Measurements from ENCODE around the gene TSPAN4.
A peak's percentile ranks its signal among the peaks of the same experiment; 100 is the strongest.

The TSPAN4 gene

DNA sequence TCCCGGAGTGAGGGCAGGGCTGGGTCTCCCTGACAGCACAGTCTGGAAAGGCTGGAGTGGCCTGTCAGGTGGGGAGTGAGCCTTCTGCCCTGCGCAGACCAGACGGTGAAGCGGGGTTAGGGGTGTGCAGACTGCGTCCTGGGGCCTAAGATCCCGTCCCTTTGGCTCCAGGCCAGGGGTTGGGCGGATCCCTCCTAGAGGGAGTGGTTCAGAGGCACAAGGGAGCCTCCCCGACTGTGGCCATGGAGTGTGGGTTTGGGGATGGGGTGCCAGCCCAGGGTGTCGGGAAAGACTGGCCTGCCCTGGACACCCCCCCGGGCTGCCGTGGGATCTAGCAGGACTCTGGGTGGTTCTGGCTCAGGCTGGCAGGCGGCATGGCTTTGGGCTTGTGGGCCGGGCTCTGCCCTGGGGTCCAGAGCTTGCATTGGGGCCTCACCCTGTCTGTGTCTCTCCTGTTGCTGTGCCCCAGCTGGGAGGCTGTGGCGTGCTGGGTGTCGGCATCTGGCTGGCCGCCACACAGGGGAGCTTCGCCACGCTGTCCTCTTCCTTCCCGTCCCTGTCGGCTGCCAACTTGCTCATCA lies 19.5 kb downstream of the TSPAN4 start:
- Histone ChIP-seq H3K9me3 (ENCODE audit: insufficient read depth, low read length, severe bottlenecking) (no peaks in the 10 kb centered on the region), H3K27ac (ENCODE audit: low read length) (no peak overlapping the region), H3K4me1 (ENCODE audit: insufficient read depth, low read length) (no peaks in the 10 kb centered on the region), H3K36me3 (ENCODE audit: insufficient read depth, low read length) (no peaks in the 10 kb centered on the region), H3K4me2 (ENCODE audit: insufficient read depth, low read length) (no peak overlapping the region), H3K79me2 (ENCODE audit: insufficient read depth, low read length) (no peaks in the 10 kb centered on the region), H3K27me3 (ENCODE audit: insufficient read depth, low read length, poor library complexity) (no peaks in the 10 kb centered on the region), H4K20me1 (ENCODE audit: insufficient read depth, low read length) (peaks cover 16% of the 10 kb centered on the region), H3K9ac (ENCODE audit: low read depth, low read length) (no peak overlapping the region), H2AFZ (ENCODE audit: low read depth, low read length) (no peak overlapping the region), H3K4me3 (ENCODE audit: low read depth in 1 of 2, low read length in 2 of 2) (no peak overlapping the region)
- DNase-seq (no peak), ATAC-seq (ENCODE audit: insufficient read depth, low read depth) (peak; percentile 2; the same call in 1 of the 3 replicates)
- TF ChIP-seq EZH2 (IDR thresholded peaks at IDR 0.05; ENCODE audit: borderline replicate concordance, low read depth, low read length, severe bottlenecking) = no peak

DNA sequence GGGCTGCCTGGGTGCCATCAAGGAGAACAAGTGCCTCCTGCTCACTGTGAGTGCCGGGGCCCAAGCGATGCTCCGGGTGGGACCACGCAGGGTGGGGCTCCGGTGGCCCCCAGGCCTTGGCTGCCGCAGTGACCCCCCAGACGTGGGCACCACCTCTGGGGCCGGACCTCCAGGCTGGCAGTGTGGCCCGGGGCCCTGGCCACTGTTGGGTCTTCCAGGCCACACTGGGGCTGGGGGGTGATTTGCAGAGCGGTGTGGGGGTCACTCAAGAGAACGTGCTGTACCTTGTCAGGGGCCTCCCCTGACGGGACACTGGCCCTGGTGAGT lies 20.0 kb downstream of the TSPAN4 start:
- Histone ChIP-seq H3K27ac (ENCODE audit: low read length) (no peak overlapping the region), H3K4me3 (ENCODE audit: low read depth in 1 of 2, low read length in 2 of 2) (no peak overlapping the region), H3K79me2 (ENCODE audit: insufficient read depth, low read length) (no peaks in the 10 kb centered on the region), H4K20me1 (ENCODE audit: insufficient read depth, low read length) (peaks cover 14% of the 10 kb centered on the region), H3K9ac (ENCODE audit: low read depth, low read length) (no peak overlapping the region), H2AFZ (ENCODE audit: low read depth, low read length) (no peak overlapping the region), H3K27me3 (ENCODE audit: insufficient read depth, low read length, poor library complexity) (no peaks in the 10 kb centered on the region), H3K9me3 (ENCODE audit: insufficient read depth, low read length, severe bottlenecking) (no peaks in the 10 kb centered on the region), H3K36me3 (ENCODE audit: insufficient read depth, low read length) (no peaks in the 10 kb centered on the region), H3K4me1 (ENCODE audit: insufficient read depth, low read length) (no peaks in the 10 kb centered on the region), H3K4me2 (ENCODE audit: insufficient read depth, low read length) (no peak overlapping the region)
- DNase-seq (no peak), ATAC-seq (ENCODE audit: insufficient read depth, low read depth) (no peak)
- TF ChIP-seq EZH2 (IDR thresholded peaks at IDR 0.05; ENCODE audit: borderline replicate concordance, low read depth, low read length, severe bottlenecking) (no peak), CTCF (IDR thresholded peaks at IDR 0.05; ENCODE audit: borderline replicate concordance, extremely low read depth, low read length, poor library complexity, severe bottlenecking) (no peak)

GRCh38 chr11:863023-863909 lies 20.6 kb downstream of the TSPAN4 start:
- Histone ChIP-seq H3K4me1 (ENCODE audit: insufficient read depth, low read length) (no peaks in the 10 kb centered on the region), H3K79me2 (ENCODE audit: insufficient read depth, low read length) (no peaks in the 10 kb centered on the region), H3K4me2 (ENCODE audit: insufficient read depth, low read length) (no peak overlapping the region), H3K9ac (ENCODE audit: low read depth, low read length) (no peak overlapping the region), H2AFZ (ENCODE audit: low read depth, low read length) (no peak overlapping the region), H3K36me3 (ENCODE audit: insufficient read depth, low read length) (peaks cover 3% of the 10 kb centered on the region; the same call in 1 of the 2 replicates), H4K20me1 (ENCODE audit: insufficient read depth, low read length) (peaks cover 15% of the 10 kb centered on the region; the same call in 1 of the 2 replicates), H3K27ac (ENCODE audit: low read length) (no peak overlapping the region), H3K27me3 (ENCODE audit: insufficient read depth, low read length, poor library complexity) (no peaks in the 10 kb centered on the region), H3K4me3 (ENCODE audit: low read depth in 1 of 2, low read length in 2 of 2) (no peak overlapping the region), H3K9me3 (ENCODE audit: insufficient read depth, low read length, severe bottlenecking) (no peaks in the 10 kb centered on the region)
- DNase-seq (no peak), ATAC-seq (ENCODE audit: insufficient read depth, low read depth) (0 out of 3 replicates have a peak, but pooled peaks have one; percentile 3)
- no peak for TF ChIP-seq CTCF (IDR thresholded peaks at IDR 0.05; ENCODE audit: borderline replicate concordance, extremely low read depth, low read length, poor library complexity, severe bottlenecking)
- no peak for TF ChIP-seq EZH2 (IDR thresholded peaks at IDR 0.05; ENCODE audit: borderline replicate concordance, low read depth, low read length, severe bottlenecking)

Measured in DND-41 (cell line).